Measurements from ENCODE around the gene PGGT1B. TPM values are rescaled to one million over a fixed set of nuclear protein-coding genes. Genes with fewer than 3 reads are reported as not detected.

Gene PGGT1B
- total RNA-seq, 1 experiment from 2014 or later = 59.7 TPM

GRCh38 chr5:115184770-115185169, 77.9 kb downstream of the PGGT1B start:
- Histone ChIP-seq H3K56ac (ENCODE audit: insufficient read length, low read depth, low read length) (no peak overlapping the region), H4K8ac (replicated peaks; ENCODE audit: insufficient read length, low read depth, low read length) (no peak overlapping the region), H2BK5ac (ENCODE audit: insufficient read length, low read length) (no peak overlapping the region), H2BK20ac (ENCODE audit: low read depth, low read length, poor library complexity, severe bottlenecking) (no peak overlapping the region), H2BK120ac (ENCODE audit: low read depth, low read length, poor library complexity, severe bottlenecking) (no peak overlapping the region), H3K14ac (ENCODE audit: insufficient read depth, low read length) (no peak overlapping the region), H3K4ac (ENCODE audit: low read depth, low read length) (no peak overlapping the region), H3K23me2 (ENCODE audit: insufficient read length, low read depth, low read length, poor library complexity, severe bottlenecking) (peaks cover 8% of the 10 kb centered on the region), H4K5ac (ENCODE audit: insufficient read length, low read depth, low read length) (no peak overlapping the region), H3K27me3 (ENCODE audit: insufficient read depth, low read length) (peaks cover 16% of the 10 kb centered on the region; the same call in 1 of the 2 replicates), H3K4me2 (ENCODE audit: insufficient read depth, insufficient read length, low read length) (no peak overlapping the region), H3K4me1 (ENCODE audit: insufficient read depth, low read length) (peaks cover 1% of the 10 kb centered on the region; the same call in 1 of the 2 replicates), H3K23ac (ENCODE audit: insufficient read length, low read depth, low read length) (no peak overlapping the region), H3K18ac (ENCODE audit: insufficient read length, low read depth, low read length) (no peak overlapping the region), H4K91ac (ENCODE audit: insufficient read length, low read depth, low read length) (no peak overlapping the region), H3K27ac (ENCODE audit: insufficient read length, low read depth, low read length) (no peak overlapping the region), H3K9me3 (ENCODE audit: control insufficient read depth, low read depth, low read length) (no peaks in the 10 kb centered on the region), H3K9ac (ENCODE audit: extremely low read depth, insufficient read length, low read length) (no peak overlapping the region), H3T11ph (ENCODE audit: low read length) (no peak overlapping the region), H2BK15ac (ENCODE audit: low read depth, low read length) (no peak overlapping the region), H2BK12ac (ENCODE audit: insufficient read length, low read depth, low read length) (no peak overlapping the region), H4K20me1 (ENCODE audit: control insufficient read depth, insufficient read depth, insufficient read length) (no peaks in the 10 kb centered on the region), H3K79me1 (ENCODE audit: insufficient read depth, low read depth, low read length, poor library complexity, severe bottlenecking) (no peaks in the 10 kb centered on the region), H2AK5ac (ENCODE audit: insufficient read length, low read length) (no peak overlapping the region), H2AFZ (ENCODE audit: low read length) (no peak overlapping the region), H3K79me2 (ENCODE audit: insufficient read depth, low read length) (no peaks in the 10 kb centered on the region)
- Mint-ChIP-seq H3K4me1 (peaks cover 4 to 14% of the 10 kb centered on the region in 2 experiments), H3K27ac (no peak overlapping the region), H3K4me3 (no peak overlapping the region), H3K27me3 (ENCODE audit: low read depth) (peaks cover 39% of the 10 kb centered on the region), H3K9me3 (no peaks in the 10 kb centered on the region), H3K36me3 (ENCODE audit: insufficient read depth in 1 of 3, low read depth in 3 of 3) (no peaks in the 10 kb centered on the region)
- no peak for TF ChIP-seq CTCF (conservative IDR thresholded peaks at IDR 0.05)
- DNase-seq = no peak
- no CpG with 5 or more reads among the region's 2 CpGs for WGBS (ENCODE audit: extremely low coverage, insufficient read length, low lambda C conversion rate)
